Gastroesophageal sphincter (tissue), 4 donors: ENCODE measurements around the gene BLOC1S3. TPM values are rescaled to one million over a fixed set of nuclear protein-coding genes. Genes with fewer than 3 reads are reported as not detected.

Experiments
- ATAC-seq: fragments of 150-250 bp; one replicate; pipeline ENCODE4 v1.9.1; 2016; ENCODE audit warnings: mild to moderate bottlenecking, moderate library complexity
- H3K27ac ChIP-seq, 4 donors: fragments of 200-600 bp; sonication (generic) in 3 of 4; 1 replicate in 3 of 4; 2 replicates in 1 of 4; pipeline ENCODE4 v1.5.1; 2016 to 2019
- H3K27me3 ChIP-seq: fragments of 200-600 bp; sonication (generic); one replicate; pipeline ENCODE4 v1.5.1; 2019
- H3K36me3 ChIP-seq, 2 donors: fragments of 200-600 bp; sonication (generic); one replicate each; pipeline ENCODE4 v1.5.1; 2019; ENCODE audit warnings: control low read depth in 1 of 2
- H3K4me1 ChIP-seq, 3 donors: fragments of 200-600 bp; sonication (generic); 1 replicate in 2 of 3; 2 replicates in 1 of 3; pipeline ENCODE4 v1.5.1; 2016 to 2019; ENCODE audit warnings: control low read depth in 2 of 3
- H3K4me3 ChIP-seq, 2 donors: fragments of 200-600 bp; sonication (generic); one replicate each; pipeline ENCODE4 v1.5.1; 2019; ENCODE audit warnings: mild to moderate bottlenecking in 1 of 2, moderate library complexity in 1 of 2
- H3K9me3 ChIP-seq, 3 donors: fragments of 200-600 bp; sonication (generic); one replicate each; pipeline ENCODE4 v1.5.1; 2017 to 2019; ENCODE audit warnings: control low read depth in 2 of 3
- EP300 ChIP-seq: sonication (generic); formaldehyde crosslinking; IDR thresholded peaks from one replicate; pipeline ENCODE4 v1.6.1; 2017; ENCODE audit warnings: antibody characterized with exemption, mild to moderate bottlenecking
- POLR2A ChIP-seq, 2 donors: fragments of 450-650 bp; IDR thresholded peaks; one replicate each; pipeline ENCODE4 v1.6.1; 2017; ENCODE audit warnings: antibody characterized with exemption in 2 of 2, mild to moderate bottlenecking in 2 of 2, moderate library complexity in 1 of 2
- POLR2AphosphoS5 ChIP-seq: sonication (generic); formaldehyde crosslinking; IDR thresholded peaks from one replicate; pipeline ENCODE4 v1.6.1; 2017; ENCODE audit warnings: antibody characterized with exemption
- WGBS, 2 donors: methylation state at CpG; one replicate each; pipeline ENCODE4 v1.1.5; 2018; ENCODE audit warnings: low coverage in 1 of 2; 5-methylcytosine and 5-hydroxymethylcytosine counted together
- total RNA-seq, 4 donors: library from RNA; depleted of rRNA; stranded (reverse); fragments of >200 nt; gene quantifications; one replicate each; pipeline ENCODE4 v1.1.0, GENCODE V29; 2016
- TF ChIP-seq, protein P1 (sequence below), 4 experiments: fragments of 200-600 bp in 2 of 4; fragments of 450-650 bp in 2 of 4; sonication (generic) in 1 of 4; IDR thresholded peaks; one replicate each; pipeline ENCODE4 v1.5.1; 2017 to 2019; ENCODE audit warnings: antibody characterized with exemption in 4 of 4, mild to moderate bottlenecking in 2 of 4, moderate library complexity in 2 of 4

Gene BLOC1S3
- total RNA-seq, 4 donors from 2014 or later = 5.0 to 17.0 (median 7.8) TPM

GRCh38 chr19:45146251-45146650, 32.3 kb upstream of the BLOC1S3 start:
- no peak overlapping the region for H3K4me3 ChIP-seq
- peaks cover 0 to 73% of the 10 kb centered on the region in 2 donors for H3K36me3 ChIP-seq
- H3K27me3 ChIP-seq = peaks cover 14% of the 10 kb centered on the region
- no peak overlapping the region for H3K27ac ChIP-seq
- no peaks in the 10 kb centered on the region for H3K9me3 ChIP-seq
- peaks cover 0 to under 1% (median 0%) of the 10 kb centered on the region in 3 donors for H3K4me1 ChIP-seq
- TF ChIP-seq EP300 = no peak
- TF ChIP-seq, protein P1, sequence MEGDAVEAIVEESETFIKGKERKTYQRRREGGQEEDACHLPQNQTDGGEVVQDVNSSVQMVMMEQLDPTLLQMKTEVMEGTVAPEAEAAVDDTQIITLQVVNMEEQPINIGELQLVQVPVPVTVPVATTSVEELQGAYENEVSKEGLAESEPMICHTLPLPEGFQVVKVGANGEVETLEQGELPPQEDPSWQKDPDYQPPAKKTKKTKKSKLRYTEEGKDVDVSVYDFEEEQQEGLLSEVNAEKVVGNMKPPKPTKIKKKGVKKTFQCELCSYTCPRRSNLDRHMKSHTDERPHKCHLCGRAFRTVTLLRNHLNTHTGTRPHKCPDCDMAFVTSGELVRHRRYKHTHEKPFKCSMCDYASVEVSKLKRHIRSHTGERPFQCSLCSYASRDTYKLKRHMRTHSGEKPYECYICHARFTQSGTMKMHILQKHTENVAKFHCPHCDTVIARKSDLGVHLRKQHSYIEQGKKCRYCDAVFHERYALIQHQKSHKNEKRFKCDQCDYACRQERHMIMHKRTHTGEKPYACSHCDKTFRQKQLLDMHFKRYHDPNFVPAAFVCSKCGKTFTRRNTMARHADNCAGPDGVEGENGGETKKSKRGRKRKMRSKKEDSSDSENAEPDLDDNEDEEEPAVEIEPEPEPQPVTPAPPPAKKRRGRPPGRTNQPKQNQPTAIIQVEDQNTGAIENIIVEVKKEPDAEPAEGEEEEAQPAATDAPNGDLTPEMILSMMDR (IDR thresholded peaks at IDR 0.05) = no peak
- no peak for TF ChIP-seq POLR2A (IDR thresholded peaks at IDR 0.05)
- TF ChIP-seq POLR2AphosphoS5 = no peak
- ATAC-seq = no peak
- 81 to 88% methylated on average over 4 to 5 of the region's 13 CpGs for WGBS, 2 donors

- no peak for ATAC-seq
- TF ChIP-seq POLR2A (IDR thresholded peaks at IDR 0.05) = no peak
- no peak for TF ChIP-seq POLR2AphosphoS5
- TF ChIP-seq, protein P1 (IDR thresholded peaks at IDR 0.05) = no peak
- no peak for TF ChIP-seq EP300
- WGBS, 2 donors = 100% methylated on average over 2 of the region's 18 CpGs; no CpG with 5 or more reads in 1 of the 2 donors
- peaks cover 0 to 5% (median 2%) of the 10 kb centered on the region in 3 donors for H3K4me1 ChIP-seq
- peaks cover 19% of the 10 kb centered on the region for H3K27me3 ChIP-seq
- H3K36me3 ChIP-seq = peaks cover 0 to 68% of the 10 kb centered on the region in 2 donors
- H3K4me3 ChIP-seq = no peak overlapping the region
- no peak overlapping the region for H3K27ac ChIP-seq
- no peaks in the 10 kb centered on the region for H3K9me3 ChIP-seq
Measured at GRCh38 chr19:45146741-45147205, 31.8 kb upstream of the BLOC1S3 start.

- TF ChIP-seq POLR2AphosphoS5 = no peak
- TF ChIP-seq POLR2A (IDR thresholded peaks at IDR 0.05) = no peak
- TF ChIP-seq EP300 = no peak
- TF ChIP-seq, protein P1 (IDR thresholded peaks at IDR 0.05) = no peak
- Histone ChIP-seq H3K4me3 (no peak overlapping the region), H3K36me3 (peaks cover 0 to 55% of the 10 kb centered on the region in 2 donors), H3K4me1 (peaks cover 0 to 18% (median 14%) of the 10 kb centered on the region in 3 donors), H3K9me3 (no peaks in the 10 kb centered on the region), H3K27ac (no peak overlapping the region), H3K27me3 (peaks cover 32% of the 10 kb centered on the region)
- ATAC-seq = no peak
- WGBS, 2 donors = 77 to 88% methylated on average over 8 of the region's 18 CpGs
Measured at GRCh38 chr19:45147835-45148676, 30.5 kb upstream of the BLOC1S3 start.

DNA sequence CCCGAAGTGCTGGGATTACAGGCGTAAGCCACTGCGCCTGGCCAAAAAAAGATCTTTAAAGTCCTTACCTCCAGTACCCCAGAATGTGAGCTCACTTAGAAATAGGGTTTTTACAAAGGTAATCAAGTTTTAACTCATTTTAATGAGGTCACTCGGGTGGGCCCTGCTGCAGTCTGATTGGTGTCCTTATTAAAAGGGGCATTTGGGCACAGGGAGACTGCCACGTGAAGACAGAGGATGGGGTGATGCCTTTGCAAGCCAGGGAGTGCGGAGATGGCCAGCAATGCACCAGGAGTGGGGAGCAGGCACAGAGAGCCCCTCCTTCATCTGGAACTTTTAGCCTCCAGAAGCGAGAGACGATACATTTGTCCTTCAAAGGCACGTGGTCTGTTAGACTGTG, 29.5 kb upstream of the BLOC1S3 start:
- whole genome bisulfite sequencing, 2 donors = 84% methylated on average over 6 of the region's 9 CpGs; no CpG with 5 or more reads in 1 of the 2 donors
- H3K4me3 ChIP-seq = no peak overlapping the region
- peaks cover 0 to 29% (median 23%) of the 10 kb centered on the region in 3 donors for H3K4me1 ChIP-seq
- no peak for ATAC-seq
- H3K36me3 ChIP-seq = peaks cover 0 to 44% of the 10 kb centered on the region in 2 donors
- TF ChIP-seq, protein P1 (IDR thresholded peaks at IDR 0.05) = no peak
- H3K27ac ChIP-seq = no peak overlapping the region
- peaks cover 43% of the 10 kb centered on the region for H3K27me3 ChIP-seq
- no peaks in the 10 kb centered on the region for H3K9me3 ChIP-seq

- H3K9me3 ChIP-seq = no peaks in the 10 kb centered on the region
- no peak for ATAC-seq
- WGBS, 2 donors = 80 to 83% methylated on average over 1 to 4 of the region's 4 CpGs
Measured at GRCh38 chr19:45150180-45150579, 28.4 kb upstream of the BLOC1S3 start.

More at GRCh38 chr19:45150180-45150579, 28.4 kb upstream of the BLOC1S3 start:
- no peak overlapping the region for H3K27ac ChIP-seq
- TF ChIP-seq POLR2A (IDR thresholded peaks at IDR 0.05) (no peak), POLR2AphosphoS5 (no peak), EP300 (no peak)
- TF ChIP-seq, protein P1 (IDR thresholded peaks at IDR 0.05) = no peak
- no peak overlapping the region for H3K4me3 ChIP-seq
- peaks cover 0 to 34% of the 10 kb centered on the region in 2 donors for H3K36me3 ChIP-seq
- peaks cover 52% of the 10 kb centered on the region for H3K27me3 ChIP-seq
- H3K4me1 ChIP-seq = peaks cover 0 to 29% (median 23%) of the 10 kb centered on the region in 3 donors
